GM18498 (cell line): ENCODE measurements around the gene RBP4.
"Not testable (repeated sequence)": the region's sequence is repeated elsewhere in the genome, so short reads cannot be mapped to it uniquely, and the experiment has no call there.

Experiments
- ATAC-seq: cut with Tn5 transposase; IDR thresholded peaks from one replicate; pipeline ENCODE4 v1.9.1; 2021; ENCODE audit warnings: mild to moderate bottlenecking, moderate library complexity; ENCODE audit not compliant: unreplicated experiment

Gene RBP4

DNA sequence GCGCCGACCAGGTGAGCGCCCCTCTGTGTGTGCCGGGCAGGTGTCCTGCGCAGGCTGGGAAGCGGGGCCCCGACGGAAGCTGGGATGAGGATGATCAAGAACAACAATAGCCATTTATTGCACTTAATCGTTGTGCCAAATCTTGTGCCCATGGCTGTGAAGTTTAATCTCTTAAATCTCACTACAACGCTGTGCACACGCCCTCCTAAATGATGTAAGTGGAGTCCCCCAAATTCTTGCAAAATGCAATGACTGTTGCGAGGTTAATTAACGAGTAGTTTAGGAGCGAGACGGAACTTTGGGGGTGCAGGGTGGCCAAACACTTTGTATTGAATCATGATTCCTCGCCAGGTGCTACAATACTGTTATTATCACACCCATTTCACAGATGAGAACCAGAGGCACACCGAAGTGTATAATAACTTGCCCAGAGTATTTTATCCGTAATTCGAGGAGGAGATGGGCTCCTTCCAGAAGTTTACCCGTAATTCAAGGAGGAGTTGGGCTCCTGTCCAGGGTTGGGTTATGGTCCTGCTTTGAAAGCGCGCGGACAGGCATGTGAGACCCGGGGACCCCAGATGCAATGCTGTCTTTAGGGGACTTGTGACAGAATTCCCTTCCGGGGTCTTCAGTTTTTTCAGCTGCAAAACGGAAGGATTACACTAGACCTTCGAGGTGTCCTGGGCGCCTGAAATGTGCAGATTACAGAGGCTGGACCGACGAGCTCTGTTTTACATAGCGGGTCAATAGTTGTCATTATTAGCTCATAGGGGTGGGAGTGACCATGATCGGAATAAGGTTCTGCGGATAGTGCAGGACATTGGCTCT is 33.5 kb downstream of the RBP4 start:
- ATAC-seq = no peak

GRCh38 chr10:93566435-93567276 is 34.4 kb downstream of the RBP4 start, which contains the start of gene FFAR4:
Gene FFAR4, plus strand, starts transcription at chr10:93566665. Its CDS starts 56 bp downstream, at chr10:93566721.
- ATAC-seq = no peak

GRCh38 chr10:93565446-93565845 is 35.6 kb downstream of the RBP4 start:
- no peak for ATAC-seq

DNA sequence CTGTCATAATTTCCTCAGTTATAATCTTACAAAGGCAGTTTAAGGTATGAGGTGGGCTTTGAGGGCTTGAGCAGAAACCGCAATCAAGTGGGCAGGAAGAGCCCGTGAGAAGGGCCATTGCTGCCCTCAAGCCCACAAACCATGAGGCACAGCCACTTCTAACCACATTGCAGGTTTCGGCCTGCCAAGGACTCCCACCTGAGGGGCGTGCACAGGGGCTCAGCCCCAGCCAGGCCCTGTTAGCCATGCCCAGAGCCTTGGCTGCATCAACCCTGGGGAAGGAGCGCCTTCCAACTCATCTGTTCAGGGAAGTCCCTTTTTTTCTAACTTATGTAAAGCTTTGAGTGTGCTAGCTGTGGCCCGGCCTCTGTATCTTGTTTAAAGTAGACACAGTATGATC is 40.5 kb downstream of the RBP4 start:
- no peak for ATAC-seq

DNA sequence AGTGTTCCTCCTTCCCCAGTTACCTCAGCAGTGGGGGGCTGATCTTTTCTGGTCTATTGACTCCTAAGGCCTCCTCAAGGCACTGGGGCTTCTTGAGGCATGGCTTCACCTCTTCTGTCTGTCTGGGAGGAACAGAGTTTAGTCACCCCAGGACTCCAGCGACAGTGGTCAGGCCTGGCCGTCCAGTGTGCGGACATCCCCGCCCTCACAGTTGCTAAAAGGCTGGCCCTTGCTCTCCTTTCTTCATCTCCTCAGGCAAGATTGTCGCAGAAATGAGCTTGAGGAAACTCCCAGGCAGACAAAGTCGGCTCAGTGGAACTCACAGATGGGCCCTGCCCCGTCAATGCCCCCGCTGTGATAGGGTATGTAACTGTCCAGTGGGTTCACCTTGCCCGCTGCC is 41.5 kb downstream of the RBP4 start:
- no peak for ATAC-seq

DNA sequence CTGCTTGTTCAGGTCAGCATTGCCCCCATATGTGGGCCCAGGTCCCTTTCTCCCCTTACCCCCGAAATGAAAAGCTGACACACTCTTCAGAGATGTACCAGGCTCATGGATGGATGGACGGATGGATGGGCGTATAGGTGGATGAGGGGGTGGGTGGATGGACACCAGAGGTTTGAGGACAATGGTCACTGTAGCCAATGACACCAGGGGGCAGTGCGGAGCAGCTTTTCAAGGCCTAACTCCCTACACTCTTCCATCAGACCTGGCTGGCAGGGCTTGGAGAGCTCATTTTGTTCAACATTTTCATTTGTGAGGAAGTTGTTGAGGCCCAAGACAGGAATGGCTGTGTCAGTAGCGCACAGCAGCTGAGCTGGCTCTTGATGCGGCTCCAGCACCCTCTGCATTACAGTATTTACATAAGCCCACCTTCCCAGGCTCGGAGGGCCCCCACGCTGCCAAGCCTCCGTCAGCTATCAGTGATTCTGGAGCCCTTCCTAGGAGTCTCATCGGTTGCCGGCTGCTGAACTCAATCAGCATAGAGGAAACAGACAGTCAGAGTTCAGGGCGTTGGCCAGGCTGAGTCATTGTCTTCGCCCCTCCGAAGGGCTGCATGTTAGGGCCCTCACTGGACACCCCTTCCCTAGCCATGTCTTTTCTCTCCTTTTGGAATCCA is 46.1 kb downstream of the RBP4 start:
- peak; percentile 64 for ATAC-seq

DNA sequence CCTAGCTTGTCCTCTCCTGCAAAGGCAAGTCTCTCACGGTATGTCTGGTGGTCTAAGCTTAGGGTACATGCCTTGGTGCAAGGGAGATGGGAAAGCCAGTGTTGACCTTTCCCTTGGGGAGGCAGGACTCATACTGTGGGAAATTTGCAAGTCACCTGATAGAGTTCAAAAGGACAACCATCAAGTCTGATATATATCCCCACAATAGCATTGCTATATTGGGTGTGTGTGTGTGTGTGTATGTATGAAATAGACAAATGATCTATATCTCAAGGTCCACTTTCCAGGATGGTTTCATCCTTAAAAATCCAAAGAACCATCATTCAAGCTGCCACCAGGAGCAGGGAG is 46.7 kb downstream of the RBP4 start:
- no peak for ATAC-seq

DNA sequence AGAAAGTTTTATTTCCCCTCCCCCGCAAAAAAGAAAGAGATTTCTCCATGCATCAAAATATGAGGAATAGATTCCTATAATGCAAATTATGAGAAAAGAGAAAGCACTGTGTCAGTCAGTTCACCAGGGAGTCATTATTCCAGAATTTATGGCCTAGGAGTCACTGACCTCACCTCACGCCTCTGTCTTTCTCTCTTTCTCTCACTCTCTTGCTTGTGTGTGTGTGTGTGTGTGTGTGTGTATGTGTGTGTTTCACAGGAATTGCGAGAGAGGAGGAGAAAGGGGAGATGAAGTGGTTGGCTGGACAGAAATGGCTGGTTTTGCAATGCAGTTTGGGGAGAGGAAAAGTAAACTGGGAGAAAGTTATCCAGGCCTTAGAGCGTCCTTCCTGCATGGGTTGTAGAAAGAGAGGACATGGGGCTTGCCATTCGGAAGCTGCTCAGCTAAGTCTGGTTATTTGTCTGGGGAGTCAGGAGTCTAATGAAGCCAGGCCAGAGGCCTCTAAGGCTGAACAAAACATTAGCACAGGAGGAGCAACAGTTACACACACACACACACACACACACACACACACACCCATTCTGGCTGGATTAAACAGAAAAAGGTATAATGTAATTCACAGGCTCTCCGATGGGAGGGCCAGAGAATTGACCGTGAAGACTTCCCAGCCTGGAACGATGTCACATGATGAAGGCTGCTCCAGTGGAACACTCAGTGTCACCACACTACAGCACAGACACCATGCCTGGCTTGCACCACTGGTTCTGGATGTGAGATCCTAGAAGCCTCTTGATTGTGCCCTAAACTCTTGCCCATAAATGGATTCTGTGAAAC is 47.3 kb downstream of the RBP4 start:
- ATAC-seq = no peak

- ATAC-seq = no peak
Observed at GRCh38 chr10:93552780-93553179, 48.3 kb downstream of the RBP4 start.

DNA sequence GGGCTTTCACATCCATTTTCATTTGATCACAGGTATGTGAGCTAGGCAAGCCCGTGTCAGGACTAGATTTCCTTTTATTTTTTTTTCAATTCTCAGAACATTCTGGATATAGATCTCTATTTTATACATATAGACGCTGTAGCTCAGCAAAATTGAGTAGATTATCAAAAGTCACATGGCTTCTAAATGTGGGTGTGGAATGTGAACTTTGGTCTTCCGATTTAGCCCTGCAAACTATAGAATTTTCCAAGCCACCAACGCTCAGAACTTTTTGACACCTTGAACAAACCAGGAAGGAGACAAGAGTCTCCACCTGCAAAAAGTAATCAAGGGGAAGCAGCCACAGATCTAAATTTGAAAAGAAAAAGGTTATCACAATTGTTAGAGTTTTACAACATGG is 50.4 kb downstream of the RBP4 start:
- no peak for ATAC-seq

GRCh38 chr10:93548376-93549071 is 52.5 kb downstream of the RBP4 start:
- no peak for ATAC-seq

DNA sequence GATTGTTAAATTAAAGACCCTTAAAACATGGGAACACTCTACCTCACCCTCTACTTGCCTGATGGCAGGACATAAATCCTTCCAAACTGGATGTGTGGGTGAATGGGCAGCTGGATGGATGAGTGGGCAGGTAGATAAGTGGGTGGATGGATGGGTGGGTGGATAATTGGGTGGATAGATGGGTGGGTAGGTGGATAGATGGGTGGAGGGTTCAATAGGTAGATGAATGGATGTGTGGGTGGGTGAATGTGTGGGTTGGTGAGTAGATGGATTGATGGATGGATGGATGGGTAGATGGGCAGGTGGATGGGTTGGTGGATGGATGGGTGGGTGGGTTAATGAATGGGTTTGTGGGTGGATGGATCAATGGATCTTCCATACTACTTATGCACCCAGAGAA is 53.5 kb downstream of the RBP4 start:
- no peak for ATAC-seq

- ATAC-seq = not testable (repeated sequence)
Observed at GRCh38 chr10:93546995-93547394, 54.0 kb downstream of the RBP4 start.

GRCh38 chr10:93542358-93542791 is 58.7 kb downstream of the RBP4 start:
- no peak for ATAC-seq
